ENCODE data around the gene MCAT.

DNA sequence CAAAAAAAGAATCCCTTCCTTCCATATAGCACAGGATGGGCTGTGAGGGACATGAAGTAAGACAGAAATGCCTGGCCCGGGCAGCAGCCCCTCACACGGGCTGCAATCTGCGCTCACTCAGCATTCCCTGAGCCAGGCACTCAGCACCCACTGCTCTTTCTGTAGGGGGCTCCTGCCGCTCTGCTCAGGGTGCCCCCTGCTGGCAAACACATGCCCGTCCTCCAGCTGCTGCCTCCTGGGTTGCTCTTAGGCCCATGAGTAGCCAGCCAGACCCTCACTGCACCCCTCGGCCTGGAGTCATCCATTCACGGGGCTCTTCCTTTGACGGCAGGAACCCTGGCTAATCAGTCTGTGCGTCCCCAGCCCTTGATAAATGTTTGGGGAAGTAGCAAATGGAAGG lies 6.9 kb downstream of the MCAT start:
- TF ChIP-seq RAD21 (IDR thresholded peaks at IDR 0.05): peak; percentile 36 to 57
- TF ChIP-seq, protein P1, sequence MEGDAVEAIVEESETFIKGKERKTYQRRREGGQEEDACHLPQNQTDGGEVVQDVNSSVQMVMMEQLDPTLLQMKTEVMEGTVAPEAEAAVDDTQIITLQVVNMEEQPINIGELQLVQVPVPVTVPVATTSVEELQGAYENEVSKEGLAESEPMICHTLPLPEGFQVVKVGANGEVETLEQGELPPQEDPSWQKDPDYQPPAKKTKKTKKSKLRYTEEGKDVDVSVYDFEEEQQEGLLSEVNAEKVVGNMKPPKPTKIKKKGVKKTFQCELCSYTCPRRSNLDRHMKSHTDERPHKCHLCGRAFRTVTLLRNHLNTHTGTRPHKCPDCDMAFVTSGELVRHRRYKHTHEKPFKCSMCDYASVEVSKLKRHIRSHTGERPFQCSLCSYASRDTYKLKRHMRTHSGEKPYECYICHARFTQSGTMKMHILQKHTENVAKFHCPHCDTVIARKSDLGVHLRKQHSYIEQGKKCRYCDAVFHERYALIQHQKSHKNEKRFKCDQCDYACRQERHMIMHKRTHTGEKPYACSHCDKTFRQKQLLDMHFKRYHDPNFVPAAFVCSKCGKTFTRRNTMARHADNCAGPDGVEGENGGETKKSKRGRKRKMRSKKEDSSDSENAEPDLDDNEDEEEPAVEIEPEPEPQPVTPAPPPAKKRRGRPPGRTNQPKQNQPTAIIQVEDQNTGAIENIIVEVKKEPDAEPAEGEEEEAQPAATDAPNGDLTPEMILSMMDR (IDR thresholded peaks at IDR 0.05; ENCODE audit: low read depth, low read length, missing input control): peak; percentile 30
- TF ChIP-seq RXRA (IDR thresholded peaks at IDR 0.05): no peak
- no peak for TF ChIP-seq GABPA (IDR thresholded peaks at IDR 0.05 in 1 of 2, conservative IDR thresholded peaks at IDR 0.05 in 1 of 2)
- no peak for TF ChIP-seq JUND (IDR thresholded peaks at IDR 0.05)
- TF ChIP-seq, protein P2, sequence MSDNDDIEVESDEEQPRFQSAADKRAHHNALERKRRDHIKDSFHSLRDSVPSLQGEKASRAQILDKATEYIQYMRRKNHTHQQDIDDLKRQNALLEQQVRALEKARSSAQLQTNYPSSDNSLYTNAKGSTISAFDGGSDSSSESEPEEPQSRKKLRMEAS (IDR thresholded peaks at IDR 0.05): no peak
- no peak for TF ChIP-seq TAF1 (conservative IDR thresholded peaks at IDR 0.05)
- TF ChIP-seq, protein P3, sequence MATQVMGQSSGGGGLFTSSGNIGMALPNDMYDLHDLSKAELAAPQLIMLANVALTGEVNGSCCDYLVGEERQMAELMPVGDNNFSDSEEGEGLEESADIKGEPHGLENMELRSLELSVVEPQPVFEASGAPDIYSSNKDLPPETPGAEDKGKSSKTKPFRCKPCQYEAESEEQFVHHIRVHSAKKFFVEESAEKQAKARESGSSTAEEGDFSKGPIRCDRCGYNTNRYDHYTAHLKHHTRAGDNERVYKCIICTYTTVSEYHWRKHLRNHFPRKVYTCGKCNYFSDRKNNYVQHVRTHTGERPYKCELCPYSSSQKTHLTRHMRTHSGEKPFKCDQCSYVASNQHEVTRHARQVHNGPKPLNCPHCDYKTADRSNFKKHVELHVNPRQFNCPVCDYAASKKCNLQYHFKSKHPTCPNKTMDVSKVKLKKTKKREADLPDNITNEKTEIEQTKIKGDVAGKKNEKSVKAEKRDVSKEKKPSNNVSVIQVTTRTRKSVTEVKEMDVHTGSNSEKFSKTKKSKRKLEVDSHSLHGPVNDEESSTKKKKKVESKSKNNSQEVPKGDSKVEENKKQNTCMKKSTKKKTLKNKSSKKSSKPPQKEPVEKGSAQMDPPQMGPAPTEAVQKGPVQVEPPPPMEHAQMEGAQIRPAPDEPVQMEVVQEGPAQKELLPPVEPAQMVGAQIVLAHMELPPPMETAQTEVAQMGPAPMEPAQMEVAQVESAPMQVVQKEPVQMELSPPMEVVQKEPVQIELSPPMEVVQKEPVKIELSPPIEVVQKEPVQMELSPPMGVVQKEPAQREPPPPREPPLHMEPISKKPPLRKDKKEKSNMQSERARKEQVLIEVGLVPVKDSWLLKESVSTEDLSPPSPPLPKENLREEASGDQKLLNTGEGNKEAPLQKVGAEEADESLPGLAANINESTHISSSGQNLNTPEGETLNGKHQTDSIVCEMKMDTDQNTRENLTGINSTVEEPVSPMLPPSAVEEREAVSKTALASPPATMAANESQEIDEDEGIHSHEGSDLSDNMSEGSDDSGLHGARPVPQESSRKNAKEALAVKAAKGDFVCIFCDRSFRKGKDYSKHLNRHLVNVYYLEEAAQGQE (IDR thresholded peaks at IDR 0.05): no peak
